ENCODE measurements around the gene GPM6B.

DNA sequence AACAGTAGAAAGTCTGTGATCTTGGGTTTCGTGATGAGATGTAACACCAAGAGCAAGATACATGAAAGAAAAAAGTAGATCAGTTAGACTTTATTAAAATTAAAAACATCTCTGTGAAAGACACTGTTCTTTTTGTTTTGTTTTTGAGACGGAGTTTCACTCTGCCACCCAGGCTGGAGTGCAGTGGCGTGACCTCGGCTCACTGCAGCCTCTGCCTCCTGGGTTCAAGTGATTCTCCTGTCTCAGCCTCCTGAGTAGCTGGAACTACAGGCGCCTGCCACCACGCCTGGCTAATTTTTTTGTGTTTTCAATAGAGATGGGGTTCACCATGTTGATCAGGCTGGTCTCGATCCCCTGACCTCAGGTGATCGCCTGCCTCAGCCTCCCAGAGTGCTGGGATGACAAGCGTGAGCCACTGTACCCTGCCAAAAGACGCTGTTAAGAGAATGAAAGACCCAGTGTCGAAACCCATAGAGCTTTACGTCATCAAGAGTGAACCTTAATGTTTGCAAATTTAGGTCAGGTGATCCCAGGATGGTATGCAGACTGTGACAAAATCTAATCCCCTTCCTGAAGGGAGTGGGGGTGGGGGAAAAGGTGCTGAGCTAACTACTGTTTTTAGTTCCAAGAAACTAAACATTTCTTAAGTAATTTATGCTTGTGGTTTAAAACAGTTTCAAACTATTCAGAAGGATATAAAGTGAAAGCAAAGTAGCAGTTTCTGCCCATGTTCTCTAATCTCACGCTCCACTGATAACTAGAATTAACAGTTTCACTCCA, 74.3 kb downstream of the GPM6B start:
- TF ChIP-seq, protein P1, sequence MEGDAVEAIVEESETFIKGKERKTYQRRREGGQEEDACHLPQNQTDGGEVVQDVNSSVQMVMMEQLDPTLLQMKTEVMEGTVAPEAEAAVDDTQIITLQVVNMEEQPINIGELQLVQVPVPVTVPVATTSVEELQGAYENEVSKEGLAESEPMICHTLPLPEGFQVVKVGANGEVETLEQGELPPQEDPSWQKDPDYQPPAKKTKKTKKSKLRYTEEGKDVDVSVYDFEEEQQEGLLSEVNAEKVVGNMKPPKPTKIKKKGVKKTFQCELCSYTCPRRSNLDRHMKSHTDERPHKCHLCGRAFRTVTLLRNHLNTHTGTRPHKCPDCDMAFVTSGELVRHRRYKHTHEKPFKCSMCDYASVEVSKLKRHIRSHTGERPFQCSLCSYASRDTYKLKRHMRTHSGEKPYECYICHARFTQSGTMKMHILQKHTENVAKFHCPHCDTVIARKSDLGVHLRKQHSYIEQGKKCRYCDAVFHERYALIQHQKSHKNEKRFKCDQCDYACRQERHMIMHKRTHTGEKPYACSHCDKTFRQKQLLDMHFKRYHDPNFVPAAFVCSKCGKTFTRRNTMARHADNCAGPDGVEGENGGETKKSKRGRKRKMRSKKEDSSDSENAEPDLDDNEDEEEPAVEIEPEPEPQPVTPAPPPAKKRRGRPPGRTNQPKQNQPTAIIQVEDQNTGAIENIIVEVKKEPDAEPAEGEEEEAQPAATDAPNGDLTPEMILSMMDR (IDR thresholded peaks at IDR 0.05): no peak
- TF ChIP-seq POLR2AphosphoS5 (IDR thresholded peaks at IDR 0.05) (peak; percentile 35), POLR2A (IDR thresholded peaks at IDR 0.05) (no peak), EP300 (IDR thresholded peaks at IDR 0.05) (no peak)

All from gastroesophageal sphincter (tissue), 3 donors.